Esophagus squamous epithelium (tissue), 5 donors: ENCODE measurements around the gene PACS2. TPM values are rescaled to one million over a fixed set of nuclear protein-coding genes. Genes with fewer than 3 reads are reported as not detected.

Source experiments
- DNase-seq: peaks from one replicate; lab custom pipeline; 2025; lab: John Stamatoyannopoulos, UW
- H3K27ac ChIP-seq, 4 donors: fragments of 200-600 bp; sonication (generic); one replicate each; pipeline ENCODE4 v1.5.1; 2016 to 2019; ENCODE audit warnings: mild to moderate bottlenecking in 1 of 4
- H3K27me3 ChIP-seq, 4 donors: fragments of 200-600 bp; sonication (generic); 1 replicate in 3 of 4; 2 replicates in 1 of 4; pipeline versions ENCODE4 v1.5.1 to v1.6.0; 2017 to 2021; ENCODE audit warnings: antibody characterized with exemption in 1 of 4
- H3K36me3 ChIP-seq, 3 donors: fragments of 200-600 bp; sonication (generic); one replicate each; pipeline ENCODE4 v1.5.1; 2016 to 2019
- H3K4me1 ChIP-seq, 3 donors: fragments of 200-600 bp; sonication (generic); one replicate each; pipeline ENCODE4 v1.5.1; 2017 to 2019
- H3K4me3 ChIP-seq, 4 donors: fragments of 200-600 bp; sonication (generic); 1 replicate in 3 of 4; 2 replicates in 1 of 4; pipeline ENCODE4 v1.5.1; 2016 to 2019; ENCODE audit warnings: mild to moderate bottlenecking in 2 of 4, moderate library complexity in 1 of 4
- H3K9me3 ChIP-seq, 3 donors: fragments of 200-600 bp; sonication (generic); one replicate each; pipeline ENCODE4 v1.5.1; 2016 to 2019
- CTCF ChIP-seq, 6 experiments: fragments of 450-650 bp in 4 of 6; fragments of 200-600 bp in 2 of 6; sonication (generic) in 2 of 6; IDR thresholded peaks; one replicate each; pipeline ENCODE4 v1.5.1; 2016 to 2019; ENCODE audit warnings: antibody characterized with exemption in 6 of 6, mild to moderate bottlenecking in 4 of 6, moderate library complexity in 4 of 6
- POLR2A ChIP-seq, 4 donors: fragments of 450-650 bp; IDR thresholded peaks; one replicate each; pipeline ENCODE4 v1.6.1; 2017; ENCODE audit warnings: antibody characterized with exemption in 4 of 4, mild to moderate bottlenecking in 4 of 4, moderate library complexity in 3 of 4
- WGBS, 2 donors: methylation state at CpG; one replicate each; pipeline ENCODE4 v1.1.5; 2018; 5-methylcytosine and 5-hydroxymethylcytosine counted together
- intact Hi-C: fragments of 100-400 bp; cut with DNase I; formaldehyde crosslinking; loops from one replicate; pipeline ENCODE4 v1.15.0; 2022
- total RNA-seq, 4 donors: library from RNA; depleted of rRNA; stranded (reverse); fragments of >200 nt; gene quantifications; one replicate each; pipeline ENCODE4 v1.1.0, GENCODE V29; 2016
- donor health status: DM: yes; HTN: yes; CAD: no.

PACS2 gene
- total RNA-seq, 4 donors from 2014 or later, result 20.2 to 42.3 (median 30.9) TPM

- no peak overlapping the region for H3K27ac ChIP-seq
- intact Hi-C loops, result no loop called here
- no CpG with 5 or more reads among the region's 8 CpGs for WGBS, 2 donors
- H3K9me3 ChIP-seq, result peaks cover 0 to 8% (median 0%) of the 10 kb centered on the region in 3 donors
- H3K4me1 ChIP-seq, result peaks cover 14 to 33% (median 17%) of the 10 kb centered on the region in 3 donors
- no peak for DNase-seq
- H3K4me3 ChIP-seq, result peak overlapping the region in 3 of 4 donors; percentile 77 to 92 (median 87)
- peaks cover 0 to 37% (median 12%) of the 10 kb centered on the region in 3 donors for H3K36me3 ChIP-seq
- no peaks in the 10 kb centered on the region for H3K27me3 ChIP-seq
- TF ChIP-seq POLR2A (IDR thresholded peaks at IDR 0.05) (no peak), CTCF (IDR thresholded peaks at IDR 0.05) (no peak)
These were observed 84.9 kb downstream of the PACS2 start for GRCh38 chr14:105399466-105399775.

- peaks cover 14 to 33% (median 17%) of the 10 kb centered on the region in 3 donors for H3K4me1 ChIP-seq
- TF ChIP-seq CTCF (IDR thresholded peaks at IDR 0.05) (no peak), POLR2A (IDR thresholded peaks at IDR 0.05) (no peak)
- peaks cover 0 to 14% (median 0%) of the 10 kb centered on the region in 3 donors for H3K9me3 ChIP-seq
- peaks cover 0 to 31% (median 12%) of the 10 kb centered on the region in 3 donors for H3K36me3 ChIP-seq
- intact Hi-C loops, result no loop called here
- 94 to 95% methylated on average over 3 to 5 of the region's 9 CpGs for WGBS, 2 donors
- no peak overlapping the region for H3K27ac ChIP-seq
- no peak for DNase-seq
- H3K27me3 ChIP-seq, result no peaks in the 10 kb centered on the region
- H3K4me3 ChIP-seq, result no peak overlapping the region
These were observed 85.5 kb downstream of the PACS2 start for GRCh38 chr14:105400016-105400415.

GRCh38 chr14:105401699-105402098 lies 87.2 kb downstream of the PACS2 start:
- no peak overlapping the region for H3K27ac ChIP-seq
- H3K4me1 ChIP-seq, result peaks cover 14 to 31% (median 17%) of the 10 kb centered on the region in 3 donors
- no peak for DNase-seq
- H3K4me3 ChIP-seq, result no peak overlapping the region
- TF ChIP-seq POLR2A (IDR thresholded peaks at IDR 0.05) (no peak), CTCF (IDR thresholded peaks at IDR 0.05) (no peak)
- peaks cover 0 to 25% (median 12%) of the 10 kb centered on the region in 3 donors for H3K36me3 ChIP-seq
- H3K9me3 ChIP-seq, result peaks cover 0 to 14% (median 0%) of the 10 kb centered on the region in 3 donors
- WGBS, 2 donors, result 90 to 94% methylated on average over 9 of the region's 9 CpGs
- intact Hi-C loops, result no loop called here
- no peaks in the 10 kb centered on the region for H3K27me3 ChIP-seq

- Histone ChIP-seq H3K27me3 (peaks cover 0 to 37% (median 4%) of the 10 kb centered on the region in 4 donors), H3K4me1 (peaks cover 9 to 16% (median 13%) of the 10 kb centered on the region in 3 donors), H3K27ac (no peak overlapping the region), H3K9me3 (peaks cover 0 to 8% (median 0%) of the 10 kb centered on the region in 3 donors), H3K4me3 (no peak overlapping the region), H3K36me3 (no peaks in the 10 kb centered on the region)
- TF ChIP-seq CTCF (IDR thresholded peaks at IDR 0.05), result no peak
- TF ChIP-seq POLR2A (IDR thresholded peaks at IDR 0.05), result no peak
- WGBS, 2 donors, result 82 to 86% methylated on average over 13 of the region's 13 CpGs
- intact Hi-C loops, result no loop called here
- no peak for DNase-seq
These were observed 94.0 kb downstream of the PACS2 start for GRCh38 chr14:105408592-105408991.

GRCh38 chr14:105409364-105409763 lies 94.8 kb downstream of the PACS2 start:
- H3K27me3 ChIP-seq, result peaks cover 0 to 40% (median 4%) of the 10 kb centered on the region in 4 donors
- DNase-seq, result no peak
- TF ChIP-seq CTCF (IDR thresholded peaks at IDR 0.05), result no peak
- TF ChIP-seq POLR2A (IDR thresholded peaks at IDR 0.05), result no peak
- peaks cover 9 to 19% (median 13%) of the 10 kb centered on the region in 3 donors for H3K4me1 ChIP-seq
- no peaks in the 10 kb centered on the region for H3K36me3 ChIP-seq
- intact Hi-C loops, result no loop called here
- whole genome bisulfite sequencing, 2 donors, result 80 to 85% methylated on average over 3 of the region's 3 CpGs
- H3K27ac ChIP-seq, result no peak overlapping the region
- H3K9me3 ChIP-seq, result peaks cover 0 to 7% (median 0%) of the 10 kb centered on the region in 3 donors
- no peak overlapping the region for H3K4me3 ChIP-seq
